ENCODE data around the gene IFI30.

Gene IFI30

GRCh38 chr19:18173572-18174288, at the start of gene IFI30:
IFI30 (plus strand) TSS chr19:18173813; CDS start chr19:18173842, 29 bp downstream.
- Mint-ChIP-seq H3K4me1 (ENCODE audit: low read depth) (peaks cover 6% of the 10 kb centered on the region), H3K27ac (peak within 1 kb of the TSS; percentile 34), H3K27me3 (no peaks in the 10 kb centered on the region), H3K4me3 (peak within 1 kb of the TSS; percentile 85), H3K9me3 (ENCODE audit: low read depth) (no peaks in the 10 kb centered on the region), H3K36me3 (no peaks in the 10 kb centered on the region)

DNA sequence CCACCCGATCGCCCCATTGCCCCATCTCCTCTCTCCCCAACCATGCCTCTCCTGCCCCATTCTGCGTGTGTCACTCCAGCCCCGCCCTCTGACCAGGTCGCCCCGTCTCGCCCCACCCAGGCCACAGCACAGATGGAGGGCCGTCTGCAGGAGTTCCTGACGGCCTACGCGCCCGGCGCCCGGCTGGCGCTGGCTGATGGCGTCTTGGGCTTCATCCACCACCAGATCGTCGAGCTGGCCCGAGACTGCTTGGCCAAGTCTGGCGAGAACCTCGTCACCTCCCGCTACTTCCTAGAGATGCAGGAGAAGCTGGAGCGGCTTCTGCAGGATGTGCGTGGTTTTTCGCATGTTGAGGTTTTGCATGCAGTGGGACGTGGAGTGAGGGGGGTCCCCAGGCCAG, 49.8 kb upstream of the IFI30 start:
- no peaks in the 10 kb centered on the region for H3K27me3 Mint-ChIP-seq
- H3K27ac Mint-ChIP-seq: no peak overlapping the region
- no peaks in the 10 kb centered on the region for H3K36me3 Mint-ChIP-seq
- H3K9me3 Mint-ChIP-seq (ENCODE audit: low read depth): no peaks in the 10 kb centered on the region
- H3K4me1 Mint-ChIP-seq (ENCODE audit: low read depth): peaks cover 17% of the 10 kb centered on the region
- no peak overlapping the region for H3K4me3 Mint-ChIP-seq

- no peak overlapping the region for H3K27ac Mint-ChIP-seq
- no peaks in the 10 kb centered on the region for H3K36me3 Mint-ChIP-seq
- H3K9me3 Mint-ChIP-seq (ENCODE audit: low read depth): no peaks in the 10 kb centered on the region
- H3K4me3 Mint-ChIP-seq: no peak overlapping the region
- no peaks in the 10 kb centered on the region for H3K27me3 Mint-ChIP-seq
- peaks cover 2% of the 10 kb centered on the region for H3K4me1 Mint-ChIP-seq (ENCODE audit: low read depth)
These were observed 47.5 kb upstream of the IFI30 start for GRCh38 chr19:18126097-18126496.

- Mint-ChIP-seq H3K27ac (no peak overlapping the region), H3K36me3 (no peaks in the 10 kb centered on the region), H3K9me3 (ENCODE audit: low read depth) (no peaks in the 10 kb centered on the region), H3K4me3 (no peak overlapping the region), H3K4me1 (ENCODE audit: low read depth) (peaks cover 2% of the 10 kb centered on the region), H3K27me3 (no peaks in the 10 kb centered on the region)
These were observed 45.6 kb upstream of the IFI30 start for GRCh38 chr19:18128044-18128443.

- no peaks in the 10 kb centered on the region for H3K27me3 Mint-ChIP-seq
- no peak overlapping the region for H3K4me3 Mint-ChIP-seq
- peaks cover 2% of the 10 kb centered on the region for H3K4me1 Mint-ChIP-seq (ENCODE audit: low read depth)
- no peaks in the 10 kb centered on the region for H3K36me3 Mint-ChIP-seq
- no peak overlapping the region for H3K27ac Mint-ChIP-seq
- no peaks in the 10 kb centered on the region for H3K9me3 Mint-ChIP-seq (ENCODE audit: low read depth)
These were observed 44.8 kb upstream of the IFI30 start for GRCh38 chr19:18128805-18129204.

GRCh38 chr19:18130523-18131242, 42.9 kb upstream of the IFI30 start:
- H3K4me3 Mint-ChIP-seq: no peak overlapping the region
- H3K36me3 Mint-ChIP-seq: no peaks in the 10 kb centered on the region
- no peaks in the 10 kb centered on the region for H3K27me3 Mint-ChIP-seq
- no peak overlapping the region for H3K27ac Mint-ChIP-seq
- peaks cover 2% of the 10 kb centered on the region for H3K4me1 Mint-ChIP-seq (ENCODE audit: low read depth)
- H3K9me3 Mint-ChIP-seq (ENCODE audit: low read depth): no peaks in the 10 kb centered on the region

GRCh38 chr19:18131841-18132596, 41.6 kb upstream of the IFI30 start:
- peaks cover 2% of the 10 kb centered on the region for H3K4me1 Mint-ChIP-seq (ENCODE audit: low read depth)
- no peaks in the 10 kb centered on the region for H3K36me3 Mint-ChIP-seq
- no peaks in the 10 kb centered on the region for H3K9me3 Mint-ChIP-seq (ENCODE audit: low read depth)
- H3K27me3 Mint-ChIP-seq: no peaks in the 10 kb centered on the region
- no peak overlapping the region for H3K27ac Mint-ChIP-seq
- no peak overlapping the region for H3K4me3 Mint-ChIP-seq

- no peaks in the 10 kb centered on the region for H3K27me3 Mint-ChIP-seq
- H3K4me1 Mint-ChIP-seq (ENCODE audit: low read depth): no peaks in the 10 kb centered on the region
- no peak overlapping the region for H3K4me3 Mint-ChIP-seq
- H3K36me3 Mint-ChIP-seq: peaks cover 3% of the 10 kb centered on the region
- no peaks in the 10 kb centered on the region for H3K9me3 Mint-ChIP-seq (ENCODE audit: low read depth)
- H3K27ac Mint-ChIP-seq: no peak overlapping the region
These were observed 37.7 kb upstream of the IFI30 start for GRCh38 chr19:18135712-18136584.

DNA sequence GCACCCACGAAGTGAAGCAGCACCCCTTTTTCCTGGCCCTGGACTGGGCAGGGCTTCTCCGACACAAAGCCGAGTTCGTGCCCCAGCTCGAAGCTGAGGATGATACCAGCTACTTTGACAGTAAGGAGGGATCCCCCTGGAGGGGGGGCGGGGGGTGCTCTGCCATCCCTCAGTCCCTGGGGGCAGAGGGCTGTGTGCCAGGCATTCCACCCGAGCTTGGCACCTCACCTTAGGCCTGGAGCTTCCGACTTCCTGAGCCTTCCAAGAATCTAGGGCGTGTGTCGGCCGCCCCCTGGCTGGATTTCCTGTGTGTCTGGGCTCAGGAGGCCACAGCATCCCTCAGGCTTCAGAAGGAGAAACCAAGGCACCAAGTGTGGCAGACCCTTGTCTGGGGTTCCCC, 36.4 kb upstream of the IFI30 start:
- Mint-ChIP-seq H3K4me3 (no peak overlapping the region), H3K27me3 (no peaks in the 10 kb centered on the region), H3K27ac (no peak overlapping the region), H3K9me3 (ENCODE audit: low read depth) (no peaks in the 10 kb centered on the region), H3K4me1 (ENCODE audit: low read depth) (no peaks in the 10 kb centered on the region), H3K36me3 (peaks cover 3% of the 10 kb centered on the region)

DNA sequence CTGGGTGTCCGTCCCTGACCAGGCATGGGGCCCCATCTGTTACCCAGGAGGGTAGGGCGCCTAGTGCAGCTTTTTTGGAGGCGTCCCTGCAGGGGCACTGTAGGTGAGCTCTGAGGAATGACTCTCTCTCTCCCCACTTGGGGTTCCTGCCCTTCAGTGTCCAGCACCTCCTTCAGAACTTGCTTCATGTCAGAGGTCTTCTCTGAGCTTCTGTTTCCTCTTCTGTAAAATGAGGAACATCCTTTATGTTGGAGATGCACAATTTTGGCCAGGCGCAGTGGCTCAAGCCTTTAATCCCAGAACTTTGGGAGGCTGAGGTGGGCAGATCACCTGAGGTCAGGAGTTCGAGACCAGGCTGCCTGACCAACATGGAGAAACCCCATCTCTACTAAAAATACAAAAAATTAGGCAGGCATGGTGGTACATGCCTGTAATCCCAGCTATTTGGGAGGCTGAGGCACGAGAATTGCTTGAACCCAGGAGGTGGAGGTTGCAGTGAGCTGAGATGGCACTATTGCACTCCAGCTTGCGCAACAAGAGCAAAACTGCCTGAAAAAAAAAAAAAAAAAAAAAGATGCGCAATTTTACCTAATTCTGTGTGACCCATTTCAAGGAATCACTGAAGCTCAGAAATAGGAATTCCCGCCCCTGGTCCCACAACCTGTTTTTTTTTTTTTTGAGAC, 35.8 kb upstream of the IFI30 start:
- Mint-ChIP-seq H3K4me3 (no peak overlapping the region), H3K9me3 (ENCODE audit: low read depth) (no peaks in the 10 kb centered on the region), H3K4me1 (ENCODE audit: low read depth) (no peaks in the 10 kb centered on the region), H3K27ac (no peak overlapping the region), H3K27me3 (no peaks in the 10 kb centered on the region), H3K36me3 (peaks cover 3% of the 10 kb centered on the region)

DNA sequence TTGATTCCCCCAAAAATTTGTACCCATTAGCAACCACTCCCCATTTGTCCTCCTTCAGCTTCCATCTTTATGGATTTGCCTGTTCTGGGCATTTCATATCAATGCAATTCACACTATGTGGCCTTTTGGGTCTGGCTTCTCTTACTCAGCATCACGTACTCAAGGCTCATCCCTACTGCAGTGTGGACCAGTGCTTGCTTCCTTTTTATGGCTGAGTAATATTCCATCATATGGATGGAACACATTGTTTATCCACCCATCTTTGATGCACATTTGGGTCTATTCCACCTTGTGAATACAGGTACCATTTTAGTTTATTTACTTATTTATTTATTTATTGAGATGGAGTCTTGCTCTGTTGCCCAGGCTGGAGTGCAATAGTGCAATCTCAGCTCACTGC, 33.1 kb upstream of the IFI30 start:
- H3K27me3 Mint-ChIP-seq: no peaks in the 10 kb centered on the region
- no peaks in the 10 kb centered on the region for H3K4me1 Mint-ChIP-seq (ENCODE audit: low read depth)
- H3K9me3 Mint-ChIP-seq (ENCODE audit: low read depth): no peaks in the 10 kb centered on the region
- H3K4me3 Mint-ChIP-seq: no peak overlapping the region
- H3K27ac Mint-ChIP-seq: no peak overlapping the region
- peaks cover 3% of the 10 kb centered on the region for H3K36me3 Mint-ChIP-seq

- no peak overlapping the region for H3K4me3 Mint-ChIP-seq
- peaks cover 3% of the 10 kb centered on the region for H3K36me3 Mint-ChIP-seq
- H3K9me3 Mint-ChIP-seq (ENCODE audit: low read depth): no peaks in the 10 kb centered on the region
- no peak overlapping the region for H3K27ac Mint-ChIP-seq
- H3K4me1 Mint-ChIP-seq (ENCODE audit: low read depth): no peaks in the 10 kb centered on the region
- no peaks in the 10 kb centered on the region for H3K27me3 Mint-ChIP-seq
These were observed 32.6 kb upstream of the IFI30 start for GRCh38 chr19:18141031-18141430.

- H3K27me3 Mint-ChIP-seq: no peaks in the 10 kb centered on the region
- H3K36me3 Mint-ChIP-seq: peaks cover 3% of the 10 kb centered on the region
- H3K9me3 Mint-ChIP-seq (ENCODE audit: low read depth): no peaks in the 10 kb centered on the region
- no peak overlapping the region for H3K27ac Mint-ChIP-seq
- no peak overlapping the region for H3K4me3 Mint-ChIP-seq
- H3K4me1 Mint-ChIP-seq (ENCODE audit: low read depth): no peaks in the 10 kb centered on the region
These were observed 29.7 kb upstream of the IFI30 start for GRCh38 chr19:18143902-18144301.

GRCh38 chr19:18144361-18144760, 29.3 kb upstream of the IFI30 start:
- Mint-ChIP-seq H3K9me3 (ENCODE audit: low read depth) (no peaks in the 10 kb centered on the region), H3K36me3 (peaks cover 3% of the 10 kb centered on the region), H3K4me3 (no peak overlapping the region), H3K4me1 (ENCODE audit: low read depth) (no peaks in the 10 kb centered on the region), H3K27me3 (no peaks in the 10 kb centered on the region), H3K27ac (no peak overlapping the region)

All from activated naive CD8-positive, alpha-beta T cell (primary cell).